Measurements from ENCODE around the gene CEBPA. TPM values are rescaled to one million over a fixed set of nuclear protein-coding genes. Genes with fewer than 3 reads are reported as not detected.

Gene CEBPA
- total and polyA plus RNA-seq, 7 donors: 2.9 to 64.3 (median 16.1) TPM

DNA sequence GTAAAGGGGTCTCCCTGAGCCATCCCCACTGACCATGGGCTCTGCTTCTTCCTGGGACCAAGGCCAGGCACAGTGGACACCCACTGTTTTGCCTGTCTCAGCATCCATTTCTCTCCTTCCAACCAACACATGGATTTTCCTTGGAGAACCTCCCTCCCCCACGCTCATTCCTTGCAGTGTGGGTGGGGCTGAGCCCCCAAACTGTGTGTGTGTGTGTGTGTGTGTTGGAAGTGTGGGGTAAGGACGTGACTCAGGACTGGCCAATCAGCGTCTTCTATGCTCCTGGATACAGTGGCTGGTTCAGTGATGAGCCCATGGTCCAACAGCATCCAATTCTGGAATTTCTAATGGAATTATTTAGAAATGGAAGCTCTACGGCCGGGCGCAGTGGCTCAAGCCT, 18.7 kb downstream of the CEBPA start:
- Histone ChIP-seq H3K4me1 (no peaks in the 10 kb centered on the region), H3K27me3 (no peaks in the 10 kb centered on the region), H3K4me3 (no peak overlapping the region), H3K36me3 (no peaks in the 10 kb centered on the region), H3K9me3 (peaks cover 0 to 6% (median 1%) of the 10 kb centered on the region in 4 donors), H3K27ac (no peak overlapping the region)
- 93 to 96% methylated on average over 6 of the region's 6 CpGs for WGBS, 2 donors
- intact Hi-C loops (cut with DNase I): no loop called here
- DNase-seq: no peak
- TF ChIP-seq EP300 (IDR thresholded peaks at IDR 0.05) (no peak), CTCF (IDR thresholded peaks at IDR 0.05) (no peak), POLR2A (IDR thresholded peaks at IDR 0.05) (no peak), POLR2AphosphoS5 (IDR thresholded peaks at IDR 0.05) (no peak)

- intact Hi-C loops (cut with DNase I): no loop called here
- H3K27me3 ChIP-seq: no peaks in the 10 kb centered on the region
- WGBS, 2 donors: 73 to 74% methylated on average over 14 of the region's 14 CpGs
- H3K27ac ChIP-seq: no peak overlapping the region
- DNase-seq: no peak
- no peaks in the 10 kb centered on the region for H3K4me1 ChIP-seq
- H3K4me3 ChIP-seq: no peak overlapping the region
- H3K9me3 ChIP-seq: no peaks in the 10 kb centered on the region
- no peaks in the 10 kb centered on the region for H3K36me3 ChIP-seq
- TF ChIP-seq POLR2AphosphoS5 (IDR thresholded peaks at IDR 0.05): no peak
- no peak for TF ChIP-seq EP300 (IDR thresholded peaks at IDR 0.05)
- TF ChIP-seq CTCF (IDR thresholded peaks at IDR 0.05): no peak
- no peak for TF ChIP-seq POLR2A (IDR thresholded peaks at IDR 0.05)
Observed at GRCh38 chr19:33282036-33282671, 20.2 kb downstream of the CEBPA start.

DNA sequence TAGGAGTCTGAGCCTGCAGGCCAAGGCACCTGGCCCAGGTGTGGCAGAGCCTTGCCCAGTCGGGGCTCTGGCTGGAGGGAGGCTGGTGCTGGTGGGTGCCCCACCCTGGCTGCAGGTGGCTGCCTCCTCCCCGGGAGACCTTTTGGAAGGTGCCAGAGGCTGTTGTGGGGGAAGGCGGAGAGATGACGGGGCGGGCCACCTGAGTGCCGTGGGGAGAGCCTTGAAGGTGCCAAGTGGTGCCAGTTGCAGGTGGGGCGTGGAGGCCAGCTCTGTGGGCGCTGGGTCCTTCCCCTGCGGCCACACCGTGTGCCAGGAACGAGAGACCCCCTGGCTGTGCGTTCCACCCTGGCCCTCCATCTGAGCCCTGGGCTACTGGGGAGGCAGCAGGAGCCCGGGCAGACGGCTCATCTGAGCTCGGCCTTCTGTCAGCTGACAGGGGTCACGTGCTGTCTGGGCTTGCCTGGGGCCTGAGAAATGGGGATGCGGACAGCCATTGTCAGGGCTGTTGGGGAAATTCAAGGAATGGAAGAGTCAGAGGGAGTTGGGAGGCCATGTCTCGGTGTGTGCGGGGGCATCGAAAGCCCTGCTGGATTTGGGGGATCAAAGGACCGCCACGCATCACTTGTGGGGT, 20.9 kb downstream of the CEBPA start:
- Histone ChIP-seq H3K36me3 (no peaks in the 10 kb centered on the region), H3K9me3 (no peaks in the 10 kb centered on the region), H3K27ac (no peak overlapping the region), H3K4me3 (no peak overlapping the region), H3K27me3 (no peaks in the 10 kb centered on the region), H3K4me1 (no peaks in the 10 kb centered on the region)
- intact Hi-C loops (cut with DNase I): no loop called here
- DNase-seq: no peak
- 56 to 87% methylated on average over 22 of the region's 22 CpGs for WGBS, 2 donors
- no peak for TF ChIP-seq EP300 (IDR thresholded peaks at IDR 0.05)
- no peak for TF ChIP-seq POLR2A (IDR thresholded peaks at IDR 0.05)
- no peak for TF ChIP-seq CTCF (IDR thresholded peaks at IDR 0.05)
- TF ChIP-seq POLR2AphosphoS5 (IDR thresholded peaks at IDR 0.05): no peak

GRCh38 chr19:33280351-33280921, 21.9 kb downstream of the CEBPA start:
- H3K4me3 ChIP-seq: no peak overlapping the region
- intact Hi-C loops (cut with DNase I): no loop called here
- H3K4me1 ChIP-seq: no peaks in the 10 kb centered on the region
- WGBS, 2 donors: 60 to 77% methylated on average over 8 of the region's 8 CpGs
- no peaks in the 10 kb centered on the region for H3K27me3 ChIP-seq
- no peak for TF ChIP-seq POLR2A (IDR thresholded peaks at IDR 0.05)
- no peak for TF ChIP-seq EP300 (IDR thresholded peaks at IDR 0.05)
- no peak for TF ChIP-seq CTCF (IDR thresholded peaks at IDR 0.05)
- TF ChIP-seq POLR2AphosphoS5 (IDR thresholded peaks at IDR 0.05): no peak
- H3K27ac ChIP-seq: no peak overlapping the region
- H3K36me3 ChIP-seq: no peaks in the 10 kb centered on the region
- no peaks in the 10 kb centered on the region for H3K9me3 ChIP-seq
- DNase-seq: no peak
